GM21576 (cell line): ENCODE data around the gene KCMF1.

Experiments used
- ATAC-seq: cut with Tn5 transposase; IDR thresholded peaks from one replicate; pipeline ENCODE4 v1.9.1; 2021; ENCODE audit warnings: mild to moderate bottlenecking, moderate library complexity; ENCODE audit not compliant: unreplicated experiment

KCMF1 gene

DNA sequence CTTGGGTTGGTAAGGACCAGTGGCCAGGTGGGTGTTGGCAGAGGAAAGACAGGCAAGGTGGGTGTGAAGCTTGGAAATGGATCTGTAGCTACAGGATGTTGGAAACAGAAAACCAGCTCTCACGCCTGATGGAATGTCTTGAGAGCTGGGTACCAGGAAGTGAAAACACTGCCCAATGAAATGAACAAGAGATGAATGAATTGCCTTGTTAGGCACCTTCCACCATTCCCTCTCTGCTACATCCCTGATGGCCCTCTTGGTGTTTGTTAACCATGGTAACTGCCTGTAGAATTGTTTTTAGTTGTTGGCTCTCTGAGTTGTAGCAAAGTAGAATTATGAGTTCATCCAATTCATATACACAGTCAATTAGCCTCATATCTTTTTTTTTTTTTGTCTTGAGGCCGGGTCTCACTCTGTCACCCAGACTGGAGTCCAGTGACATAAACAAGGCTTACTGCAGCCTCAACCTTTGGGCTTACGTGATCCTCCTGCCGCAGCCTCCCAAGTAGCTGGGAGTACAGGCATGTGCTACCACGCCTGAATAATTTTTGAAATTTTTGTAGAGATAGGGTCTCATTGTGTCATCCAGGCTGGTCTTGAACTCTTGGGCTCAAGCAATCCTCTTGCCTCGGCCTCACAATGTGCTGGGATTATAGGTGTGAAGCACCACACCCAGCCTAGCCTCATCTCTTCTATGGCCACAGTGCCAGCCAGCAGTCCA lies 9.5 kb downstream of the KCMF1 start:
- ATAC-seq: no peak

DNA sequence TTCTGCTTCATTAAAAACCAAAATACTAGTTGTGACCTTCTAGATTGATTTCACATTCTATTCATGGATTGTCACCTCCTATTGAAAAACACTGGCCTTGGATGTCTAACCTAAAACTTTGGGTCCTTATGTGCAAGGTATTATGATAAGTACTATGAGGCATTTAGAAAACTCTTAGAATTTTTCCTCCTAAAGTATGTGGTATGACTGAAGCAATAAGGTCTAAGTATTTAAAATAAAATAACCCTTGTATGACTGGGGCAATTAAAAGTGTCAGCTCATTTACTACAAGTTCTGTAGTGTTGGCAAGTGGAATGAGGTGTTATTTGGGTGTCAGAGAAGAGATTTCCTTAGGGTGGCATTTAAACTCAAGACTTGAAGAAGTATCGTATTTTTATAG lies 15.1 kb downstream of the KCMF1 start:
- ATAC-seq: no peak

DNA sequence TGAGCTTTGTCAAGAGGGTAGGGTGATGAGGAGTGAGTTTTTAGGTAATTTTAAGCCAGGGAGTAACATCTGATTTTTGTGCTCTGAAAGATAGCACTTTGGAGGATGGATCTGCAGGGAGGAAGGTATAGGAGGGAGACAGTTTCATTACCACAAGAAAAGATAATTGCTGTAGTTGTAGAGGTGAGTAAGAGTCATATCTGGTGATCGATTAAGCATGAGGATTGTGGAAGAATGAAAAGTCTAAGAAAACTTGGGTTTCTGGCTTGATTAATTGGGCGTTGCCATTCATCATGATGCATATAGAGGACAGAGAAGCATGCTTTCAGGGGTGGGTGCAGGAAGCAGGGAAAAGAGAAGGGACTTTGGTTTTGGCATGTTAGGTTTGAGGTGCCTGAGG lies 18.5 kb downstream of the KCMF1 start:
- no peak for ATAC-seq

DNA sequence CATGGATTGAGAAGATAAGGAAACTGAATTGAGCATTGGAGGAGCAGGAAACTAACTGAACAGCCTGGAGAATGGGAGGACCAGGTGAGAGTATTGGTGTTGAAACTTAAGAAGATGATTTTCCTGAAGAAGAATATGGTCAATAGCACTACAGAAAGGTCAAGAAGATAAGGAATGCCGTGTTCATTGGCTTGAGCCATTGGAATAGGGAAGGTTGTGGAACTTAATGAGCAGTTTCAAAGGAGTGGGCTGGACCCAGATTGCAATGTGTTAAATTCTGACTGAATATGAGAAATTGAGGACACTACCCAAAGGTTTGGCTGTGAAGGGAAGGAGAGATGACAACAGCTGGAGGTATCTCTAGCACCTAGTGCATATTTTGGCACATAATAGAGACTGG lies 19.0 kb downstream of the KCMF1 start:
- ATAC-seq: no peak

DNA sequence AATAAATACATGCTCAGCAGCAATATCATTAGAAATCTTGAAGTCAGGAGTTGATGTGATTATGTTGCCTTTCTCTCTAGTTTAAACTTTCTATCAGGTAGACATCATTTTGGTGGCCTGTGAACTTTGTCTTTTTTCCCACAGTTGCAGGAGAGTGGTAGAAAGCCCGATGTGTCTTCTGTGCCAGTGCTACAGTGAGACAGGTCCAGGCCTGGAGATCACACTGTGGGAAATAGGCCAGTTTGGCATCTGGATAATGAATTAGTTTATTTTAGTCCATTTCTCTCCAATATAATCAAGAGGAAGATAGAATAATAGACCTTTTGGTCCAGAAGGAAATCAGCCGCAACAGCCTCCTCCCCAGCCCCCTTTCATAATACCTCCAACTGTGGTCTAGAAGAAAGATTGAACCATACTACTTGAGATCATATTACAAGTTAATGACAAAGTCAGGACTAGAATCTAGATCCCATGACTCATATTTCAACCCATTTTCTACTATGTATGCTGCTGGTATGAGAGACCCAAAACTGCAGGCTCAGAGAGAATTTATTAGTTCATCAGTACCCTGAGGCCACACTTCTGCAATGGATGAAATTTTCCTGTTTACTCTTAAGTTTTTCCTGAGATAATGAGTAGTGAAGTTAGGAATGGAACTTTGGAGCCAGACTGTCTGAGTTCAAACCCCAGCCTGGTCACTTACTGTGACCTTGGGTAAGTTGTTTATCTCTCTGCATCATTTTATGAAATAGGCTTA lies 20.6 kb downstream of the KCMF1 start:
- no peak for ATAC-seq

DNA sequence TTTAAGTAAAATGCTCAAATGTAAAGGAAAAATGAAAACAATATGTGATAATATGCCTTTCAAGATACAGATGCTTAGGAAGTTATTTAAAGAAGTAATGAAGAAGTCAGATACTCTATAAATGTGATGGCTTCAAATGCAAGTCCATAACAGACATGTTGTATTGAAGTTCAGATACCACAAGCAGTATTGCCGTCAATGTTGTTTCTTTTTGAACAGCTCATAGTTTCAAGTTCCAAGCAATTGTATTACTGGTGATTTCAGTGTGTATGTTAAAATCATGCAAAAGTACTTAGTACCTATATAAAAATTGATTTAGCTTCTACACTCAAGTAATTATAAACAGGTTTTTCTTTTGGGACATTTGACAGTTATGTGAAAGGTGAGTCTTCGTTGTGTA lies 24.9 kb downstream of the KCMF1 start:
- no peak for ATAC-seq

DNA sequence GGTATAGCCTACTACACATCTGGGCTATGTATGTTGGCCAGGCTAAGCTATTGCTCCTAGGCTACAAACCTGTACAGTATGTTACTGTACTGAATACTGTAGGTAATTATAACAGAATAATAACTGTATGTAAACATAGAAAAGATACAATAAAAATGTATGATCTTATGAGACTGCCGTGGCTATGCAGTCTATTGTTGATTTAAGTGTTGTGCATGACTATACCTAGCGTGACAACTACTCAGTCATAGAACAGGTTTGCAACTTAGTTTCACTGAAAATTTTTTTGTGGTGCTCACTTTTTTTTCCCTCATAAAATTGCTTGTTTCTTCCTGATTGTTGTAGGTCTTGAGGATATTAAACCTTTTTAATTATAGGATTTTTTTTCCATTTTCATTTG lies 25.9 kb downstream of the KCMF1 start:
- no peak for ATAC-seq

DNA sequence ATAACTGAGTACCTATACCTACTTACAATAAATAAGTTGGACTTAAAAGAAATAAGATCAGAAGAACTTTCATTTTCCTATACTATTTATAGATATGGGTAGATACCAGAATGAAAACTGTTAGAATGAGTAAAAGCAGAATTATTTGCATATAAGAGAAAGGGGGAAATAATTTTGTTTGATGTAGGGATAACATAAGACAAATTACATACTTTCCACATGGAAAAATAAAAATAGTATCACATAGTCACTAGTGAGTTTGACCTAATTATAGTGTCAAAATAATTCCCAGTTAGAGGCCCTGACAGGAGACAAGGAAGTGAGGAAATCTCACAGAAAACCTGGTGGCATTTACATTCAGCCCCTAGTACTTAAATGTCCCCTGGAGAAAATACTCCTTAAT lies 28.6 kb downstream of the KCMF1 start:
- ATAC-seq: no peak

DNA sequence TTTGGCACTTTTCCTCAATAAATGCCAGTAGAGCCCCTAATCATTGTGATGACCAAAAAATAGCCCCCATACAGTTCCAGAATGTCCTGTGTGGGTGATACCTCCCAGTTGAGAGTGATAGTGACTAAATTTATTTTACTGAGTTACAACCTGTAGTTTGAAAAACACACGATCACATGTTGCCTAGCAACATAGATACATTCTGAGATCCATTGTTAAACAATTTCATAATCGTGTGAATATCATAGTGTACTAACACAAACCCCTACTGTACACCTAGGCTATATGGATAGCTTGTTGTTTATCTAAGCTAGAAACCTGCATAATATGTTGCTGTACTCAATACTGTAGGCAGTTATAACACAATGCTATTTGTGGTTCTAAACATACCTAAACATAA lies 30.6 kb downstream of the KCMF1 start:
- no peak for ATAC-seq

DNA sequence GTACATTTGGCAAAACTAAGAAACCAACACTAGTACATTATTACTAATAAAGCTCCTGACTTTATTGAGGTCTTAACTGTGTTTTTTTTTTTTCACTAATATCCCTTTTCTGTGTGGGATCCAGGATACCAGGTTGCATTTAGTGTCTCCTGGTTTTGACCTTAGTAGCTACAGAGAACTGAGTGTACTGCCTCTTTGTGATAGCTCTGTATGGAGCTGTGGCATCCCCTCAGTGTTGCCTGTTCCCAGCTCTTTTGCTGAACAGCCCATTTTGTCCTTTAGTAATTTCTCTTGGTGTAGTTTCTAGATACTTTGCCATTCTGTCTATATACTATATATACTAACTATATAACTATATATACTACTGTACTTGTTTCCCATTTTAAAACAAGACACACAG lies 31.6 kb downstream of the KCMF1 start:
- no peak for ATAC-seq

DNA sequence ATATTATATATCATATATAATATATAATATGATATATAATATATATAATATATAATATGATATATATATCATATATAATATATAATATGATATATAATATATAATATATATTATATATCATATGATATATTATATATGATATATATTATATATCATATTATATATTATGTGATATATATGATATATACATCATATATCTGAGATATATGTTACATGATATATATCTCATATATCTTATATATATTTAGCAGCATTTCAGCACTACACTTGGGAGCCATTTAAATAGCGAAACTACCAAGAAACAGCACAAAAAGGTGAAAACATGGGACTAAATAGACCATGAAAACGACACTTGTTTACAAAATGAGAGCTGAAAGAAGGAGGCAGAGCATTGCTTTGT lies 37.3 kb downstream of the KCMF1 start:
- no peak for ATAC-seq

DNA sequence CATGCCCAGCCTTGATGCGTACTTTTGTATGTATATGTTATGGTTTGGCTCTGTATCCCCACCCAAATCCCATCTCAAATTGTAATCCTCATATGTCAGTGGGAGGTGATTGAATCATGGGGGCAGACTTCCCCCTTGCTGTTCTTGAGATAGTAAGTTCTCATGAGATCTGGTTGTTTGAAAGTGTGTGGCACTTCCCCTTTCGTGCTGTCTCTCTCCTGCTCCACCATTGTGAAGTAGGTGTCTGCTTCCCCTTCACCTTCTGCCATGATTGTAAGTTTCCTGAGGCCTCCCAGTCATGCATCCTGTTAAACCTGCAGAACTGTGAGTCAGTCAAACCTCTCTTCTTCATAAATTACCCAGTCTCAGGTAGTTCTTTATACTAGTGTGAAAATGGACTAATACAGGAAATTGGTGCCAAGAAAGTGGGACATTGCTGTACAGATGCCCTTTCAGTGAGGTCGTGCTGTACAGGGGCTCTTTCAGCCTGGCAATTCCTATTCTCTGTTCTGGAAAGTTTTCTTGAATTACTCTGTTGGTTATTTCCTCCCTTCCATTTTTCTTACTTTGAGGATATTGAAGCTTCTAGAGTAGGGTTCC lies 38.2 kb downstream of the KCMF1 start:
- no peak for ATAC-seq

DNA sequence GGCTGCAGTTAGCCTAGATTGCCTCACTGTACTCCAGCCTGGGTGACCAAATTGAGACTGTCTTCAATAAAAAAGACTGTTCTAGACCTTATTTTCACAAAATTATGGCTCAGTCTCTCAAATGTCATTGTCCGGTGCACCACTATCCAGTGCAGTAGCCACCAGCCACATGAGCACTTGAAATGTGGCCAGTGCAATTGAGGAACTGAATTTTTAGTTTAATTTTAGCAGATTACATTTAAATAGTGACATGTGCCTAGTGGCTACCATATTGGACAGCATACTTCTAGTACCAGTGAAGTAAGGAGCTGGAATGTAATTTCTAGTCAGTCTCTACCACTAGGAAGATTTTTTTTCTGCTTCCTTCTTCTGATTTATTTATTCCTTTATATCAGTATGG lies 39.4 kb downstream of the KCMF1 start:
- no peak for ATAC-seq

DNA sequence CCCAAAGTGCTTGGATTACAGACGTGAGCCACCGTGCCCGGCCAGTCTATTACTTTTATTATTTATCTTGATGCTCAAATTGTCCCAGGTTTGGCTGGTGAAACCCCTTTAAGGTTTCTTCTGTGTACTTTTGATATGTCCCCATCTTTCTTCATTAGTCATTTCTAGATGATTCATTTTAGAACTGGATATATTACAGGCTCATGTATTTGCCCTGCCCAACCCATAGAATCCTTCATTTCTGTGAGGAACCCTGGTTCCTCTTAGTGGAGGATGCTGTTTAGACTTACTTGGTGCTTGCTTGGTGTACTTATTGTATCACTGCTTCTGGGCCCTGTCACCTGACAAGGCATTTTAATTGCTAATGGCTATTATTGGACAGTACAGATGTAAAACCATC lies 40.1 kb downstream of the KCMF1 start:
- ATAC-seq: no peak

DNA sequence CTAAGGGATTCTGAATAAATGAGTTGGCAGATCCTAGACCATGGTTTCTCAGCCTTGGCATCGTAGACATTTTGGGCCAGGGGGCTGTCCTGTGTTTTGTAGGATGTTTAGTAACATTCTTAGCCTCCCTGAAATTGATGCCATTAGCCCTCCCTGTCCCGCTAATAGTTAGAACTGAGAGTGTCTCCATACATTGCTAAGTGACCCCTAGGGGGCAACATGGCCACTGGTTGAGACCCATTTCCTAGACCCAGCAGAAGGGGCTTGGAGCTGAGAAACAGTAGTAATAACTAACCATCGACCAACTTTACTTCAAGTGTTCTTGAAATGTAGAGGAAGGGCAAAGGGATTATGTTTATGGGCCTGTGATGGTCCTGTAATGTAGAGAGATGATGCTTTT lies 40.8 kb downstream of the KCMF1 start:
- no peak for ATAC-seq

DNA sequence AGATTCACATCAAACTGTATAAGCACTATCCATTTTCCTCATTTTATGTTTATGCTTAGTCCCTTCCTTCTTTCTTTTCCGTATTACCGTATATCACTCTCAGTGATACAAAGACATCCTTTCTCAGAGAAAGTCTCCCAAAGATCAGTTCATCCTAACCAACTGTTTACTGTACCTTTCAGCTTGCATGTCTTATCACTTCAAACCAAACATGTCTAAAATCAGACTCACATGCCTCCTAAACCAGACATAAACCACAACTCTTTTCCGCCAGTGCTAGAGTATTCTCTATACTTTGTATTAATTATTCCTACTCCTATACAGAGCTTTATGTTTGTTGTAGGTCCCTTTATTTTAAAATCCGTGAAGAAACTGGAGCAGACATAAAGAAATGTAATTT lies 41.5 kb downstream of the KCMF1 start:
- no peak for ATAC-seq

DNA sequence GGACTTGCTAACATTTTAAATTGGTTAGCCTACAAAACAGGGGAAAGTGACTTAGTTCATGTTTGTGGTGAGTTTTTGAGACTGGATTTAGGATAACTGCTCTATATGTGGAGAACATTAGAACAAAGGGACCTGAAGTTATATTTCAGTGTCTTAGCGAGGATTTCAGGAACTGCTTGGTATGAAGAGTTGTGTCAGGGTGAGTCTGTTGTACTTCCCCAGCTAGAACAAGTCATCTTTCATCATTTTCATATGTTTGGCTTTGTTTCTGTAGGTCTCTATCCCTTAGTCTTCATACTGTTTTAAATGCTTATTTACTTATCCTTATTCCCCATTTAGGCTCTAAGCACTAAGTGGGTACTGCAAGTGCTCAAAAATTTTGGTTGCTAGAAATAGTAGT lies 41.9 kb downstream of the KCMF1 start:
- ATAC-seq: no peak

DNA sequence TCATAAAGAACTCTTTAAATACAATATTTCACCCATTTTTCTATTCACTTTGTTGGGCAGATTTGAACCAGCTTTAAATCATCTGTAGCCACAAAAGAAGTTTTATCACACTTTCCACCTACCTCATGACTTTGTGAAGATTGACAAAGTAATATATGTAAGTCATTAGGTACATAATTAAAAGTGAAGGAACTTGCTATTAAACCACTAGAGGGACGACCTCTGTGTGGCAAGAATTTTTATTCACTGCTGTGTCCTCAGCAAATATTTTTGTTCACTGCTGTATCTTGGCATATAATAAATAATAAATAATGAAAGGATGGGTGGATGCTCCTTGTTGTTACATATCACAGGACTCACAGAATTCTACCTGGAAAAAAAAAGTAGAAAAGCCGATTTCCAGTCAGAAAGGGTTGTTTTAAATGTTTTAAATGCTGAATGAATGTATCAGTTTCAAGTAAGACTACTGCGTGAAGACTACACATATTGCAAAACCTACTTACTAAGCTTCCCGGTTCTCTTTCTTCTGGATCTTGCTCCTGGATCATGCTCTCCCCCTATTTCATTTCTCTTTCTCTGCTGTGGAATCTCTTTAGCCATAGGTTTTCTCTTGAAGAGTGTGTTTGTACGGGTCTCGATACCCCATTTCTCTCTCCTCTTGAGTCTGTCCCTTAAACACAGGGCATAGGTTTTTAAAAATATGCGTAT lies 44.8 kb downstream of the KCMF1 start:
- no peak for ATAC-seq

DNA sequence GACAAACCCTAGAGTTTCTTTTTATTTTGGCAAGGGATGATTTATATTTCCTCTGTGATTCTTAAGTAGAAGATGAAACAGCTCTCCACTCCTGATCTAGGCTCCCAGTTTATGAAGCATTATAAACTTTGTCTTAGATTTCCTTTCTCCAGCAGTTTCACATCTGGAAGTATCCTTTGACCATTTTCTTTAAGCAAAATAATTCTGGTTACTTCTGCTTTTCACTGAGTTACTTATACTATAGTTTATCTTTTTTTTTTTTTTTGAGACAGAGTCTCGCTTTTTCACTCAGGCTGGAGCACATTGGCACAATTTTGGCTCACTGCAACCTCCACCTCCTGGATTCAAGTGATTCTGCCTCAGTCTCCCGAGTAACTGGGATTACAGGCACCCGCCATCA lies 45.5 kb downstream of the KCMF1 start:
- ATAC-seq: no peak

DNA sequence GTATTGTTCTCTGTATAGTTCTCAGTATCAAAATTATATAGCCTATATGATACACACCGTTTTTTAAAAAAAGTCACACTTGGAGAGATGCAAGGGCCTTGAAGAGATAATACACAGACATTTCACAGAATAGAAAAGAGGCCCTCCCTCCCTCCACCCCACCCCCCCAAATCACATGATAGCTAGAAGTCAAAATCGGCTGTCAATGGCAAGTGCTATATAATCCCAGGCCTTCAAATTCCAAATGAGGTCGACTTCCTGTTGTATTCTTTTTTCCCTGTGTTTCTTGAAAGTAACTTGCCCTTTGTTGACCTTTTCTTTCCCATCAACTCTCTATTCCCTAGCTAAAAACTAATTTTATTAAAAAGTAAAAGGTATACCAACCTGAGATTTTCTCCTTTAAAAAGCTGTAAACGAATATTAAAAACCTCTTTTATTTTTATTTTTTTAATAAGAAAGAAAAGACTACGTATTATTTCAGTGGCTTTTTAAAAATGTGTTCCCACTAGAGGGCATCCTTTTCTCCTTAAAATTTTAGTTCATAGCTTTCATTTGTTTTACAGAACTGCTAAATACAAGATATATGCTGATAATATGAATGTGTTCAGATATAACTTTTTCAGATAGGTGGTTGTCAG lies 46.6 kb downstream of the KCMF1 start:
- no peak for ATAC-seq

DNA sequence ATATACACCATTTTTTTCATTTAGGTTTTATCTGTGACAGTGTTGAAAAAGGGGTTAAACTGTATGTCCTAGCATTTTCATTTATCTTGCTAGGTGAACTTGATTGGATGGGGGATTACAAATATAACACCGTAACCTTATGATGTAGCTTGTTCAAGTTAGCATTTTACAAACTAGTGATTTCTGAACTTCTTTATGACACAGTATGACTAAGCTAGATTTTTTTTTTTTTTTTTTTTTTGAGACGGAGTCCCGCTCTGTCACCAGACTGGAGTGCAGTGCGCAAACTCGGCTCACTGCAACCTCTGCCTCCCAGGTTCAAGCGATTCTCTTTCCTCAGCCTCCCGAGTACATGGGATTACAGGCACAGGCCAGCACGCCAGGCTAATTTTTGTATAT lies 47.1 kb downstream of the KCMF1 start:
- ATAC-seq: no peak
